ENCODE results near the gene AUTS2.

AUTS2 gene

GRCh38 chr7:69789563-69789962, 191.3 kb downstream of the AUTS2 start:
- DNase-seq (ENCODE audit: low read depth in 2 of 2): no peak

DNA sequence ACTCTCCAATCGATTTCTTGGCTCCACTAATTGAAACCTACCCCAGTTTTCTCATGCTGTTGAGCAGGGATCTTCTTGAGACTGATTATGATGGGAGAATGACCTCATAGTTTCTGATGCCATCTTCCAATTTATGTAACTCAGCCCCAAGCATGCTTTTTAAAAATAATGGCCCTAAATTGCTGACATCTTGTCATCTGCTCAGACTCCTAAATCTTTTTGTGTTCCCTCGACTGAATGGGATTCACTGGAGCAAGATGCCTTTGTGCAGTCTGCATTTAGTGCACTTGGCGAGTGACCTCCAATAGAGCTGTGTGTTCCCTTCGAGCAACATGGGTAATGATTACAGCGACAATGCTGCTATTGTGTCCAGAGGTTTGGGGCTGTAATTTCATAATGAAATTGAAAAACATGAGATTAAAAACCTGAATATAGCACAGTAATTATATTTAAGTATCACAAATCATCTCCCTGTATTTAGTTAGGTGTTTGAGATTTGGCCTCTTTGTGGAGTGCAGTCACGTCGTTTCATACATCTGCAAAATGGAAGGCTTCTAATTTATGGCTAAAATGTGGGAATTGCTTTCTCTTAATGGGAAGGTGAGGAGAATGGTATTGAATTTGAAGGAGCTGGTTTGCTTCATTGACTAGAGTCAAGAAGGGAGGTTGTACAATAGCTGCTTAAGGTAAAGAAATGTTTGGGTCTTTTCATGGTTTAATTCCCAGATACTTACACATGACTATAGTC, 192.9 kb downstream of the AUTS2 start:
- DNase-seq (ENCODE audit: low read depth in 2 of 2): no peak

DNA sequence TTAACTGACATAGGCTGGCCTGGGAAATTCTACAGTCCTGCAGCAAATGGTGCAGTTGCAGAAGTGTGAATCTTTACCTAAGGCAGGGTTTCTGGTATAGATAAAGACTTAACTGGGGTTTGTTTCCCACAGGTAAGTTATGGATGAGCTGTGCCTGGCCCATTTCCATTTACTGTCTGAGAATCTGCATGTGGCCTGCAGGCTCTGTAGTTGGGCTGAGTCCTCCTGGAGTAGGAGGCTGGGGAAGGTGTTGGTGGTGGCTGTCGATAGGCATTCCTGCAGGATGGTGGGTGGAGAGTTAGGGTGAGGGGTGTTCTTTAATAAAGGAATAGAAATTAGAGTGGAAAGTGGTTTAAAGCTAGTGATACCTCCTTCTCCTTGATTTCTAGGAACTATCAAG, 193.5 kb downstream of the AUTS2 start:
- DNase-seq (ENCODE audit: low read depth in 2 of 2): no peak

DNA sequence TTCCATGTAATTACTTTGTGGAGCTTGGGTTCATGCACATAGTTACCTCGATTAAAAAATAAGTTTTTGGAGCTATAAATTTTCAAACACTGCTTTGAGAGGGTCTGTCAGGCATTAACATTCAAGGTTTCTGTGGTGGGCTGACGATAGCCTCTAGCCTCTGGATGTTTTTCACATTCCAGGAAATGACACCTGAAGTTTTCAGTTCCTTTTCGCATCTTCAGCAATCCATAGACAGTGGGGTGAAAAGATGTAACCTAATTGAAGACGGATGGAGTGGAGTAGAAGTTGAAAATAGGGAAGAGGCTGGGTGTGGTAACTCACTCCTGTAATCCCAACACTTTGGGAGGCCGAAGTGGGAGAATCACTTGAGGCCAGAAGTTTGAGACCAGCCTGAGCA, 197.7 kb downstream of the AUTS2 start:
- no peak for DNase-seq (ENCODE audit: low read depth in 2 of 2)

GRCh38 chr7:69796416-69796815, 198.1 kb downstream of the AUTS2 start:
- no peak for DNase-seq (ENCODE audit: low read depth in 2 of 2)

DNA sequence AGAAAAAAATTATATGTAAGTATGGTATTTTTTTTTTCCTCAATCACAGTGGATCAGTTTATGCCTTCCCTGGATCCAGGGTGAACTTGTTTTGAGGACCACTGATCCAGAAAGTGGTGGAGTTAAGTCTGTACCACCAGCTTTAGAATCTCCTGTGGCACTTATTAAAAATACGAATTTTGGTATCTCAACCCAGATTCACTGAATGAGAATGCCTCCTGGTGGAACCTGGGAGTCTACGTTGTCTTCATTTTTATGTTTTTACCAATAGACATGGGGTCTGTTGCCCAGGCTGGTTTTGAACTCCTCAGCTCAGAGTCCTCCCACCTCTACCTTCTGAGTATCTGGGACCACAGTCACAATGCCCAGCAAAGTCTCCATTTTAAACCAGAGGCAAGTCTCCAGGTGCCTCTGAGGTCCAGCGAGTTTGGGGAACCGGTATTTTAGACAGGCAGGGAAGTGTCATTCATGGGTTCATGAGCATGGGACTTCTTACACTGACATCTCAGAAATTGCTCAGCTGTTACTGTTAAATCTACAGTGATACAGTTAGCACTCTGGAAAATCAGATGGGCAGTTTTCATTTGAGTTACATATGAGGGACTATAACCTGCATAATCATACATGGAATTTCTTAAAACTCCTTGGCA, 200.9 kb downstream of the AUTS2 start:
- no peak for DNase-seq (ENCODE audit: low read depth in 2 of 2)

GRCh38 chr7:69799990-69800389, 201.7 kb downstream of the AUTS2 start:
- DNase-seq (ENCODE audit: low read depth in 2 of 2): no peak

GRCh38 chr7:69800495-69800894, 202.2 kb downstream of the AUTS2 start:
- no peak for DNase-seq (ENCODE audit: low read depth in 2 of 2)

- no peak for DNase-seq (ENCODE audit: low read depth in 2 of 2)
These were observed 203.7 kb downstream of the AUTS2 start for GRCh38 chr7:69801729-69802682.

GRCh38 chr7:69803699-69804516, 205.6 kb downstream of the AUTS2 start:
- DNase-seq (ENCODE audit: low read depth in 2 of 2): no peak

- no peak for DNase-seq (ENCODE audit: low read depth in 2 of 2)
These were observed 206.7 kb downstream of the AUTS2 start for GRCh38 chr7:69804962-69805361.

- no peak for DNase-seq (ENCODE audit: low read depth in 2 of 2)
These were observed 210.1 kb downstream of the AUTS2 start for GRCh38 chr7:69808391-69808790.

DNA sequence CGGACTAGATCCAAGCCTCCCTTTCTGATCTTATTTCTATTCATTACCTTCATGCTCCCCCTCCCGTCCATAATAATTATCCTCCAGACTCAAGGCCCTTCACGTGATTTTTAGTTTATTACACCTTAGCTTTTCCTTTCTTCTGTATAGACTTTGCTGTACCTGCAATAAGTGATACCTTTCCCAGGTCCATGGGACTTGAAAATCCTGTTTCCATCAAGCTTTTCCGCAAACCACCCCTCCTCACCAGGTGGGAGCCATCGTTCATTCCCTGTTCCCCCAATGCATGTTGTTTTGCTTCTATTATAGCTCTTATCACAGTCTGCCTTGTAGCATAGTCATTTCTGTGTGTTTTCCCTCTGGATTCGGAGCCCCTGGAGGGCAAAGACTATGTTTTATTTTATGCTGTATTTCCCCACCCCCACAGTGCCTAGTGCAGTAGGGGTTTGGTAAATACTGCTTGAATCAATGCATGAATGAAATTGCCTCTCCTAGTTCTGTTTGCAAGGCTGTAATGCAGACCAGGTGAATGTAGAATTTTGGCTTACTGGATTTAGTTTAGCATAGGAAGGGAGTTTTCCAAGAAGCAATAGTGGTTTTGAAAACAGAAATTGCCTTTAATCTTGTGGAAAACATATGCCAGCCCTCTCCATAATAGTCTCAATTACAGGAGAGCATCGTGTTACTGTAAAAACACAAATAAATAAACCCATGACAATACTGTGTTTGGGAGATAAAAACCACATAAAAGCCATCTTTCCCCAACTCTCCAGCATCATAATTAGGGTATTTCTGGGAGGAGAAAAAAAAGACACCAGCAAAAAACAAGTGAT, 213.4 kb downstream of the AUTS2 start:
- DNase-seq (ENCODE audit: low read depth in 2 of 2): no peak

DNA sequence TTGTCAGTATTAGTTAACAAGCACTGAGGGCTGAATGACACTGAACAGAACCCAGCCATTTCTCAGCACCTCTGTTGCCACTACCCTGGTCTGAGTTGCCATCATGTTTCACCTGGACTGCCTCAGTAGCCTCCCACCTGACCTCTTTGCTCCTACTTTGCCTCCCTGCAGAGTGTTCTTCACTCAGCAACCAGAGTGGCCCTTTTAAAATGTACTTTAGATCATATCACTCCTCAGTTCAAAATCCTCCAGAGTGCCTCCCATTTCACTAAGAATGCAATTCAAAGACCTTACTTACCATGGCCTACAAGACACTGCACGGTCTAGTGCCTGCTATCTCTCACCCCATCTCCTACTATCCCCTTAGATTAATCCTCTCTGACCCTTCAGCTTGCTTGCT, 214.5 kb downstream of the AUTS2 start:
- no peak for DNase-seq (ENCODE audit: low read depth in 2 of 2)

- no peak for DNase-seq (ENCODE audit: low read depth in 2 of 2)
These were observed 215.5 kb downstream of the AUTS2 start for GRCh38 chr7:69813637-69814240.

DNA sequence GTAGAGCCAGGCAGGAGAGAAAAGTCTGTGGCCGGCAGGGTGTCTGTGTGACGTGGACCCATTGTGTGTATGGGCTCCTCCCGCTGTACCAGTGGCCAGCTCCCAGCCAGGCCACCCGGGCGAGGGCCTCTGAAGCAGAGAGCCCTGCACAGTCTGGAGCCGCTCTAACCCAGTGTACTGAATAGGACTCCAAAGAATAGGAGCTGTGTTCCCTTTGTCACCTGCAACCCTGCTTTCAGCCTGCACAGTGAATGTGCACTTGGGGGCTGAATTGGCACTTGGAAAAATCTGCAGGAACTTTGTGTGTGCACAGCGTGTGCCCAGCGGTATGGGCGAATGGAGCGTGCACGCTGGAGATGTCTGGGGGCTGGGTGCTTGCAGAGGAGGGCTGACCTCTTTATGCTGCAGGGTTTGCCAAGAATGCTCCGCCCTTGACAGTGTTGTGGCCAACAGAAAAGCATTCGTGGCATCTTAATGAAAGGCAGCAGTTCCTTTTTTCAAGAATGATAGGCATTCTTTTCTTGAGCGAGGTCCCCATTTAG, 216.2 kb downstream of the AUTS2 start:
- no peak for DNase-seq (ENCODE audit: low read depth in 2 of 2)

GRCh38 chr7:69816501-69816900, 218.2 kb downstream of the AUTS2 start:
- DNase-seq (ENCODE audit: low read depth in 2 of 2): no peak

- DNase-seq (ENCODE audit: low read depth in 2 of 2): no peak
These were observed 218.8 kb downstream of the AUTS2 start for GRCh38 chr7:69817121-69817520.

GRCh38 chr7:69817841-69818635, 219.8 kb downstream of the AUTS2 start:
- DNase-seq (ENCODE audit: low read depth in 2 of 2): no peak
